Fibroblast of the aortic adventitia (primary cell): ENCODE results near the gene NPLOC4. TPM values are rescaled to one million over a fixed set of nuclear protein-coding genes. Genes with fewer than 3 reads are reported as not detected.

ENCODE experiments used
- DNase-seq: peaks from one replicate; pipeline ENCODE4 v3.0.0-alpha.2; 2010; ENCODE audit warnings: low read depth
- H3K4me3 ChIP-seq: 2 replicates; pipeline ENCODE4 v1.5.1; 2011; ENCODE audit warnings: low read depth, mild to moderate bottlenecking, control low read depth, low read length, moderate library complexity
- total RNA-seq: library from RNA; depleted of rRNA; stranded (reverse); fragments of >200 nt; gene quantifications from 2 replicates; pipeline ENCODE4 v1.2.3, GENCODE V29; 2012; ENCODE audit warnings: low replicate concordance
- TF ChIP-seq, protein P1 (sequence below): IDR thresholded peaks from 2 replicates; pipeline ENCODE4 v1.5.1; 2011; ENCODE audit warnings: mild to moderate bottlenecking, low read length, control low read depth, inconsistent platforms; ENCODE audit not compliant: insufficient read depth

The NPLOC4 gene
- total RNA-seq, 1 donor: 60.3 TPM

DNA sequence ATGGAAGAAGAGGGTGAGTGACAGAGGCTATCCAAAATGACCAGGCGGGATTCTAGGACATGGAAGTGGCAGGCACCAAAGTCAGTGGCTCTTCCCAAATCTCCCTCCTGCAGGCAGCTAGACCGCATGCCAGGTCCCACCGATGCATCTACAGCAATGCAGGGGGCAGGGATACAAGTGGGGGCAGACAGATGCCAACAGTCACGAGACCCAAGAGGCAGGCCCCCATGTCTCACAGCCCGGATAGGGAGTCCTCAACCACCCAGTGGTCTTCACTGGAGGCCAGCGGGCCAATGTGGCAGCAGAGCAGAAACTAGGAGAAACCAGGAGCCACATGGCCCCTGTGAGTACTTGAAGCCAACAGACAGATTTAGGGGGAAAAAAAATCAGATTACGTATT lies 20.0 kb downstream of the NPLOC4 start:
- TF ChIP-seq, protein P1, sequence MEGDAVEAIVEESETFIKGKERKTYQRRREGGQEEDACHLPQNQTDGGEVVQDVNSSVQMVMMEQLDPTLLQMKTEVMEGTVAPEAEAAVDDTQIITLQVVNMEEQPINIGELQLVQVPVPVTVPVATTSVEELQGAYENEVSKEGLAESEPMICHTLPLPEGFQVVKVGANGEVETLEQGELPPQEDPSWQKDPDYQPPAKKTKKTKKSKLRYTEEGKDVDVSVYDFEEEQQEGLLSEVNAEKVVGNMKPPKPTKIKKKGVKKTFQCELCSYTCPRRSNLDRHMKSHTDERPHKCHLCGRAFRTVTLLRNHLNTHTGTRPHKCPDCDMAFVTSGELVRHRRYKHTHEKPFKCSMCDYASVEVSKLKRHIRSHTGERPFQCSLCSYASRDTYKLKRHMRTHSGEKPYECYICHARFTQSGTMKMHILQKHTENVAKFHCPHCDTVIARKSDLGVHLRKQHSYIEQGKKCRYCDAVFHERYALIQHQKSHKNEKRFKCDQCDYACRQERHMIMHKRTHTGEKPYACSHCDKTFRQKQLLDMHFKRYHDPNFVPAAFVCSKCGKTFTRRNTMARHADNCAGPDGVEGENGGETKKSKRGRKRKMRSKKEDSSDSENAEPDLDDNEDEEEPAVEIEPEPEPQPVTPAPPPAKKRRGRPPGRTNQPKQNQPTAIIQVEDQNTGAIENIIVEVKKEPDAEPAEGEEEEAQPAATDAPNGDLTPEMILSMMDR: no peak
- no peak for DNase-seq
- H3K4me3 ChIP-seq: no peak overlapping the region

DNA sequence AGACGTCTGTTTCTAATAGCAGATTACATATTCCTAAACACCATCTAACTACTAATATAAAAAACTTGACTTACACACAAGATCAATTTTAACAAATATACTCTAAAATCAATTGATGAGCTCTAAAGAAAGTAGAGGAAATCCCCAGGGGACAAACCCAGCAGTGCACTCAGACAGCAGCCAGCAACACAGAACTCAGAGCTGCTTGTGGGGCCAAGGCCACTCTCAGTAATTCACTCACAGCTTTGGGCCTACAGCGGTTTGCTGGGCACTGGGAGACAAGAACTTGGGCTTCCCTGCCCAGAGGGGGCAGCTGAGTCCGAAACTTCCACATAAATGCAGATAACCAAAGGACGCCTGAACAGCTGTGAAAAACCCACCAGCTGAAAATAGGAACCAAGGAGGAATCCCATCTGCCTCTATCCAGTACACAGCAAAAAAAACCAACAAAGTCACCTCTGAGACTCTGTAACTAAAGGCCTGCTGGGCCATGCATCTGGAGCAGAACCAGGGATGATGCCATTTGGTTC lies 21.4 kb downstream of the NPLOC4 start:
- H3K4me3 ChIP-seq: no peak overlapping the region
- TF ChIP-seq, protein P1: no peak
- DNase-seq: no peak

DNA sequence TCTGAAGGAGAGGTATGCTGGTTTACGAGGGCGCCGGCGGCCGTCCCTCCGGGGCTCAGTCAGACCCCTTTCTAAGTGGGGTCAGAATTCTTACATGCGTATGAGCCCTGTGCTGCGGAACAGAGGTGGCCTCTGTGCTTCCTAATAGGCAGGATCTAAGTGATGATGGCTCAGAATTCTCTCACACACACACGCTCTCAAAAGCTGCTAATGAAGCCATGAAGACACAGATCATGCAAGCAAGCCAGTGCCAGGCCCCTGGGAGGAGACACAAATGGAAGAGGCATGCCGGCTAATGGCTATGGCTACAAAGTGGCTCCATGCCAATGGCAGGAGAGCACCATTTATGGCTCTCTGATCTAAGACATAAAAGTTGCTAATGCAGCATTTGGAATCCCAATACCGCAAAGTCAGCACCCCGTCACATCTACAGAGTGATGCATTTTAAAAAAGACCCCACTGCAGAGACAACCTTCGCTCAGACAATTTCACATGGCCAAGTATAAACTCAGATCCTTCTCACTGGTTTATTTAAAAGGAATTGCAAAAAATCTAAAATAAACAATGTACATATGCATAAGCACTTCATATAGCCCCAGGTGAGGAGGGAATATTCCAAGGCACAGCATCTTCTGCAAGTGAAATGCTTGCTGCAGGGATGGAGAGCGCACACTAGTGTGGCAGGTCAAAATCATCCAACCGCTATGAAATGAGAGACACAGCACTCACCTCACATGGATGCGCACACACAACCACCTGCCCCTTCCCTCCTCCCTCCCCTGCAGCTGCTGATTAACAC lies 24.5 kb downstream of the NPLOC4 start:
- DNase-seq: no peak
- TF ChIP-seq, protein P1: no peak

DNA sequence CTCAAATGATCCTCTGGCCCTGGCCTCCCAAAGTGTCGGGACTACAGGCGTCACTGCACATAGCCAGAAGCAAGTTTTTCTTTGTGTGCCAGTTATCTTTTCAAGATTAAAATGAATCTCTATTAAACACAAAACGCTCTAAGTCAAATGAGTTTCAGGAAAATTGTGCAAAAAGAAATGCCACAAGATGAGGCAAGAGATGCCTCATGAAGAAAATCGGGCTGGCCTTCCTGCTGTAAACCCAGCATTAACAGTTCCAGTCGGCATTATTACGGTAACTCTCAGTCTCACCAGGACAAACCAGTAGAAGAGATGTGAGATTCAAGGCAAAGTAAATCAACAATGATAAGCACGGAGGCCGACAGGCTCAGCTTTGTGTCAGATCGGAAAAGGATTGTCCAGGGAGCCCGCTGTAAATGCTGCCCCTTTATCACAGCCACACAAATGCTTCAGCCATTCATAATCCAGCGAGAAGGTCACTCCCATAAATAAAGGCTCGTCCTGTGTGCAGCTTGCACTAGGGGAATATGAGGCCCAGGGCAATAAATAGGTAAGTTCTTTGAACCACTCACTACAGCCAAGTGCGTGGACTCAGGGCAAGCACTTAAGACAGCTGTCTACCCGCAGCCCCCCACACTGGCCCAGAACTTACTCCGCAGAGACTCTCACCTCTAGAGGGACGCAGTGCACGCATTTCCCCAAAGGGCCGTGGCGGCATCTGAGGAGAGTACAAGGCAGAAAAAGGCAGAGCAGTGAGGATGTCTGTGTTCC lies 27.2 kb downstream of the NPLOC4 start:
- DNase-seq: no peak
- H3K4me3 ChIP-seq: no peak overlapping the region
- TF ChIP-seq, protein P1: no peak

More for the DNA sequence above, 24.5 kb downstream of the NPLOC4 start:
- no peak overlapping the region for H3K4me3 ChIP-seq

DNA sequence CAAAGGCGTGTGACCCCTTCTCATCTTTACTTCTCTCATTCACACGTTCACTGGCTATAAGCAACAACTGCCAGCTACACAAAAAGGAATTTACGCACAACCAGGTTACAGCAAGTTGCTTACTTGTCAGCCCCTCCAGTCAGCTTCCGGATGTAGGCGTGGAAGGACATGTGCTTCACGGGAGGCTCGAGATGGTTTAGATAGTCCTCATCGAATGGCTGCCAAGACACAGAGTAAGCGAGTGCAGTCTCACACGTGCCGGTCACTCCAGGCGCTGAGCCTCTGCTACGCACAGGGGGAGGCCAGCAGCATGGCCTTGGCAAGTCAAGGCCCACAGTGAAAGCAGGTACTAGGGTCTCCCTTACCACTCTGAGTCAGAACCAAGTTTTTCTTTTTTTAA lies 28.3 kb downstream of the NPLOC4 start:
- no peak overlapping the region for H3K4me3 ChIP-seq
- TF ChIP-seq, protein P1: no peak
- DNase-seq: no peak

DNA sequence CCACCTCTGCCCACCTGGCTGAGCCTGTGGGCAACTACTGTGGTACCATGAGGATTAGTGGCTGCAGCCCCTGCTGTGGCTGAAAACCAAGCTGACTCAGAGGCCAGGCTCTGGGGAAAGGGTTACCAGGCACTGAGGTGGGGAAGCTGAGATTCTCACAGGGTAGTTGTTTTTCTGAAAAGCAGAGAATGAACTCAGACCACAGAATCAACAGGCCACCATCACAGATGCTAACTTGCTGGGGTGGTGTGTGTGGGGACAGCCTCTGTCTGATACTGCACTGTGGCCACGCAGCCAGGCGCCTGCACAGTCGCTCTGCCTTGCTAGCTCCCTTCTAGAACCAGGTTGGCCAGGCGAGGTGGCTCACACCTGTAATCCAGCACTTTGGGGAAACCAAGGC lies 28.8 kb downstream of the NPLOC4 start:
- TF ChIP-seq, protein P1: no peak
- H3K4me3 ChIP-seq: no peak overlapping the region
- DNase-seq: no peak
